Activated B cell treated with CpG ODN at 0.5 μM for 24 hours (primary cell): ENCODE results near the gene GALNTL6. TPM values are rescaled to one million over a fixed set of nuclear protein-coding genes. Genes with fewer than 3 reads are reported as not detected.

Experiments
- ATAC-seq: fragments of 200-7000 bp; cut with Tn5 transposase; one replicate; pipeline ENCODE4 v1.10.0; 2021; ENCODE audit warnings: low read depth, mild to moderate bottlenecking, moderate library complexity
- CTCF ChIA-PET: fragments of 350-600 bp; sonication (Branson Sonifier 250); formaldehyde crosslinking; loops from one replicate; lab custom pipeline; 2021; ENCODE audit warnings: antibody characterized with exemption; lab: Charles Lee
- POLR2A ChIA-PET: fragments of 350-600 bp; sonication (Branson Sonifier 250); formaldehyde crosslinking; loops from one replicate; lab custom pipeline; 2021; ENCODE audit warnings: antibody characterized with exemption; lab: Charles Lee
- DNase-seq: peaks from one replicate; pipeline ENCODE4 v3.0.0; 2022
- H3K27ac Mint-ChIP-seq: one replicate; pipeline ENCODE4 v1.8.0; 2020; ENCODE audit warnings: mixed read lengths
- H3K27me3 Mint-ChIP-seq: one replicate; pipeline ENCODE4 v1.8.0; 2021; ENCODE audit warnings: mixed read lengths
- H3K36me3 Mint-ChIP-seq: one replicate; pipeline ENCODE4 v1.8.0; 2021; ENCODE audit warnings: low read depth, mixed read lengths
- H3K4me1 Mint-ChIP-seq: one replicate; pipeline ENCODE4 v1.8.0; 2021; ENCODE audit warnings: mixed read lengths
- H3K4me3 Mint-ChIP-seq: one replicate; pipeline ENCODE4 v1.8.0; 2020; ENCODE audit warnings: mild to moderate bottlenecking, mixed read lengths
- H3K9me3 Mint-ChIP-seq: one replicate; pipeline ENCODE4 v1.8.0; 2020; ENCODE audit warnings: mixed read lengths
- CTCF ChIP-seq: fragments of 200-600 bp; IDR thresholded peaks from one replicate; pipeline ENCODE4 v1.8.0; 2022; ENCODE audit warnings: antibody characterized with exemption, mild to moderate bottlenecking
- intact Hi-C: fragments of 100-400 bp; cut with micrococcal nuclease; formaldehyde crosslinking; loops from one replicate; pipeline ENCODE4 v1.15.1; 2024
- total RNA-seq: library from RNA; stranded (reverse); gene quantifications from 2 replicates; pipeline ENCODE4 v1.2.3, GENCODE V29; 2022

GALNTL6 gene
- total RNA-seq, 1 donor from 2014 or later: 0.20 TPM

DNA sequence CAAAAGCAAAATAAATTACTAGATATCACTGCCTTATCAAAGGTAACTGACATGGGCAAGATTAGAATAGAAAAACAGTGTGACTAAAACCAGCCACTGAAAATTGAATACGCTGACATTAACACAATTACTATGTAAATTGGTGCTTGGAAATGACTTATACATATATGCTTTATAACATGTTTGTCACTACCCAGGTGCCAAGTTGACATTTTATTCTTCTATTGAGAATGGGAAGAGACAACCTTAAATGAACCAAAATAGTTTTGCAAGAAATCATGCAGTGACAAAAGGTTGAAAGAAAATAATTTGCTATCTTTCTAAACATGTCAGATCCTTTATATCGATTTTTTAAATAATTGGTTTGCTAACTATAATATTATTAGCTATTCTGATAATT lies 510.1 kb downstream of the GALNTL6 start:
- Mint-ChIP-seq H3K36me3 (no peaks in the 10 kb centered on the region), H3K27ac (no peak overlapping the region), H3K27me3 (no peaks in the 10 kb centered on the region), H3K4me1 (no peaks in the 10 kb centered on the region), H3K9me3 (no peaks in the 10 kb centered on the region), H3K4me3 (no peak overlapping the region)
- ATAC-seq (no peak), DNase-seq (no peak)
- no peak for TF ChIP-seq CTCF
- intact Hi-C loops: no loop called here
- ChIA-PET POLR2A (no interaction called here), CTCF (no interaction called here)

DNA sequence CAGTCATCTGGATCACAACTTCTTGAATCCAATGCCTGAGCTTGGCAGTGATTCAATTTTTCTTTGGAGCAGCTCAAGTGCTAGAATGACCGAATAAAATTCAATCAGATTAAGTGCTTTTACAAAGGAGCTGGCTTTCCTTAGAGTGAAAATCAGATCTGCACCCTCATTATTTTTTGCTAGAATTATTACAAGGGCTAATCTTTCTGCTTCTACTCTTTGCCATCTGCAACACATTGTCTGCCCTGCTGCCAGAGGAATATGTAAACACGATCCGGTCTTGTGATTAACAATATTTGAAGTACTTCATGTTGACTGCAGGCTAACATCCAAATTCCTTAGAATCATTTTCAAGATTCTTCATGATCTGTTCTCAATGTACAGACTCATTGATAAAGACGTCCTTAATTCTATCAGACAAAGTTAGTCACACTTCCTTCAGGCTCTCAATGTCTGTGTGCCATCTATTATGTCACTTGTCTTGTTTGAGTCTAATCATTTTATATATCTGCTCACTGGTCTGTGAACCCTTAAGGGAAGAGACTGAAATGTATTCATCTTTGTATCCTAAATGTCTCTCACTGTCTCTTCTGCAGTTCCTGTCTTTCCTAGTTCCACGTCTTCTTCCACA lies 531.2 kb downstream of the GALNTL6 start:
- no peak for TF ChIP-seq CTCF
- Mint-ChIP-seq H3K4me1 (no peaks in the 10 kb centered on the region), H3K27me3 (no peaks in the 10 kb centered on the region), H3K27ac (no peak overlapping the region), H3K9me3 (peaks cover 2% of the 10 kb centered on the region), H3K36me3 (no peaks in the 10 kb centered on the region), H3K4me3 (no peak overlapping the region)
- ChIA-PET POLR2A (no interaction called here), CTCF (no interaction called here)
- ATAC-seq: no peak
- no peak for DNase-seq
- intact Hi-C loops: no loop called here

DNA sequence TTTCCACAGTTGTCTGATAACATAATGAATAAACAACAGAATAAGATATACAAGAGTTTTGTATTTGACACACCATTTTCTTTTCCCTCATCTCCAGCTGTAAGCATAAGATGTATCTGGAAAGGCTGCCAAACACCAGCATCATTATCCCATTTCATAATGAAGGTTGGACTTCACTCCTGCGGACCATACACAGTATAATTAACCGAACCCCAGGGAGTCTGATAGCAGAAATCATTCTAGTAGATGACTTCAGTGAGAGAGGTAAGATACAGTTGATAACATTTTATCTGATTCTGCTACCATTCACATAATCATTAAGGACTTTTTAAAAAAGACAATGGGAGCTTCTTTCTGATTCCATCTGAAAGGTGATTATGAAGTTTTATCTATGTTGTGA lies 535.2 kb downstream of the GALNTL6 start:
- intact Hi-C loops: no loop called here
- CTCF ChIA-PET: no interaction called here
- POLR2A ChIA-PET: no interaction called here
- Mint-ChIP-seq H3K4me3 (no peak overlapping the region), H3K9me3 (no peaks in the 10 kb centered on the region), H3K36me3 (no peaks in the 10 kb centered on the region), H3K4me1 (no peaks in the 10 kb centered on the region), H3K27me3 (no peaks in the 10 kb centered on the region), H3K27ac (no peak overlapping the region)
- TF ChIP-seq CTCF: no peak
- ATAC-seq (no peak), DNase-seq (no peak)

DNA sequence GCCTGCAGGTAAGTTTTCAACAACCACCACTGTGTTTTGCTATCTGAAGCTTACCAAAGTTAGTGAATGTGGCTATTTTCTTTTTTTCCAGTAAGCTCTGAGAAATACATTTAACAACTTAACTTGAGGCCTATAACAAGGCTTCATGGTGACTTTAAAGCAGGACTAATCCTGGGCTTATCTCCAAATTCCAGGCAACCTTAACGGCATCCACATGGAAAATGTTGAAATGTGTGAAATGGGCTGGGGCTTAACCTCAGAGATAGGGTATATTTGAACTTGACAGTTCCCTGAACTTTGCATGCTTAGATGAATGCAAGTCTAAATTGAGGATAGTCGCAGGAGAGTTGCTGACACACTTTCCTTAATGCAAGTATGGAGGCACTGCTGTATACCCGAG lies 539.2 kb downstream of the GALNTL6 start:
- Mint-ChIP-seq H3K4me3 (no peak overlapping the region), H3K36me3 (no peaks in the 10 kb centered on the region), H3K27me3 (no peaks in the 10 kb centered on the region), H3K27ac (no peak overlapping the region), H3K9me3 (no peaks in the 10 kb centered on the region), H3K4me1 (no peaks in the 10 kb centered on the region)
- intact Hi-C loops: no loop called here
- ATAC-seq: no peak
- ChIA-PET POLR2A (no interaction called here), CTCF (no interaction called here)
- no peak for TF ChIP-seq CTCF
- DNase-seq: no peak

DNA sequence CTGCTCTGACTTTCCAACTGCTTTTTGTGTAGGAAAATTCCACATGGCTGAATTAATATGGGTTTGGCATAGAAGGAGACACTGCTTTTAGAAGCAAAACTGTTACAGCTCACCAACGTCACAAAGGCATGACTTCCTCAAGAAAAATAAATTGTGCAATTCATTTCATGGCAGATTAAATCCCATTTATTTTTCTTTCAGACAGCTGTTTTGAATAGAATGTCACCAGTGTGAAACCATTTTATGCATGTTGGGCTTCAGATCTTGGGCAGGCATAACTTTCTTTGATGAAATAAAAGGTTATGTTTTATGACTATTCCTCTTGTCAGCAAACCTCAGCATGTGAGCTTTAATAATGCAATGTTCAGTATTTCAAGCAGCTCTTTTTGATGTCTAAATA lies 542.8 kb downstream of the GALNTL6 start:
- CTCF ChIA-PET: no interaction called here
- H3K4me3 Mint-ChIP-seq: no peak overlapping the region
- H3K27ac Mint-ChIP-seq: no peak overlapping the region
- TF ChIP-seq CTCF: no peak
- H3K4me1 Mint-ChIP-seq: no peaks in the 10 kb centered on the region
- no peaks in the 10 kb centered on the region for H3K36me3 Mint-ChIP-seq
- POLR2A ChIA-PET: no interaction called here
- no peaks in the 10 kb centered on the region for H3K9me3 Mint-ChIP-seq
- ATAC-seq (no peak), DNase-seq (no peak)
- H3K27me3 Mint-ChIP-seq: no peaks in the 10 kb centered on the region
- intact Hi-C loops: no loop called here
